NOMO-1 treated with DMSO at 0.1 percent for 48 hours (cell line): Measurements from ENCODE around the gene MRPS18B.

Experiments
- DNase-seq: peaks from one replicate; lab custom pipeline; 2025; ENCODE audit not compliant: unreplicated experiment; lab: John Stamatoyannopoulos, UW

Gene MRPS18B

DNA sequence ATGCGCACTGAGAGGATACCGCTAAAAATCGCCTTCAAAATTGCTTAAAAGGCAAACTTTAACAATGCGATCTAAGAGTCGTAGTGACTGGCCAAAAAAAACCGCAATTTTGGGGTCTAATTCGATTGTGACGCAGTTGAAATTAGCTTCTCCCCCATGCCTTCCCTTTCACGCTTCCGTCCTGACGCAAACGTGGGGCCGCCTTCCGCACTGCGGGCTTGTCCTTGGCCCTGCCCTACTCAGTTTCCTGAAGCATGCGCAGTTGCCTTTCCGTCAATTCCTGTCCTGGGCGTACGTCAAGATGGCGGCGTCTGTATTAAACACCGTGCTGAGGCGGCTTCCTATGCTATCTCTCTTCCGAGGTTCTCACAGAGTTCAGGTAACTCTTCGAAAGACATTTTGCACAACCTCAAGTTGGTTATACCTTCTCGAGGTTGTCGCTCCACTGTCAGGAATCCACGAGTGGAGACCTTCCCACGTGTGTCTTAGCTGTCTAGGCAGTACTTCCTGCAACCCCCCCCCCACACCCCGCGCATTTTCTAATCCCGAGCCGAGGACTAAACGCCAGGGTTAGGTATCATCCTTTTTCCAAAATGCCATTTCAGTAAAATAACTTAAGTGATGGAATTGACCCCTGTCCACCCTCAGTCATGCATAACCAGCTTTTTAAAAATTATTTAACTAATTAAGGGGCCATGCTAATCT, at the start of gene MRPS18B:
TSS of gene MRPS18B (plus strand) at position 276 of the 705 bp plus-strand sequence. CDS start at position 302, 26 bp downstream.
- peak; percentile 98 for DNase-seq

- DNase-seq: no peak
Measured at GRCh38 chr6:30568245-30568644, 49.4 kb upstream of the MRPS18B start.

DNA sequence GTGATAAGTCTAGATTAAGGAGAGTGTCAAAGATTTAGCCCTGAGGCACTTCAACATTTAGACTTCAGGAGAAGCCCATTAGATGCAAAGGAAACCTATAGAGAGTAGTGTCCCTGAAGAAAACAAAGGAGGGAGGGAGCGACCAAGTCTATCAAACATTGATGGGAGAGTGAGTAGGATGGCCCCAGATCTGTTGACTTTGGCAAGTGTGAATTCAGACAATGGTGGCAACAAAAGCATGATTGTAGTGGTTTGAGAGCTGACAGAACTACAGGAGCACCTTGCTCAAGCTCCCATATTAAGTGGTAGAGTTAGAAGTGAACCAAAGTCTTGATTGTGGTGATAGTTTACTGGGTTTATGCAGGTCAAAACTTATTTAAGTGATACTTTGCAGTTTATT, 47.4 kb upstream of the MRPS18B start:
- no peak for DNase-seq

DNA sequence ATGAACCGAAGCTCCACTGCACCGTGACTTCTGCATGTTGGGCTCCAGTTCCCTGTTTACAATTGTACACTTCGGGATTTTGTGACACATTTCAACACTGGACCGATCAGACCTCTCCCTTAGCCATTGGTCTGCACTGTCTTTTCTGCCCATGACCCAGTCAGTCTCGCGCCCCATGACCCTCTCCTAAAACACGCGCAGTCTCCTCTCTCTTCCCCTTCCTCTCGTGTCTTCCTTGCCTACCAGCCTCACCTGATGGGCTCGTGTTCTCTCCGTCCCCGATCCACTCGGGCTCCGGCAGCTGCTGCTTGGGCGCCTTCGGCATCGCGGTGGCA, 46.9 kb upstream of the MRPS18B start:
- DNase-seq: peak; percentile 48

DNA sequence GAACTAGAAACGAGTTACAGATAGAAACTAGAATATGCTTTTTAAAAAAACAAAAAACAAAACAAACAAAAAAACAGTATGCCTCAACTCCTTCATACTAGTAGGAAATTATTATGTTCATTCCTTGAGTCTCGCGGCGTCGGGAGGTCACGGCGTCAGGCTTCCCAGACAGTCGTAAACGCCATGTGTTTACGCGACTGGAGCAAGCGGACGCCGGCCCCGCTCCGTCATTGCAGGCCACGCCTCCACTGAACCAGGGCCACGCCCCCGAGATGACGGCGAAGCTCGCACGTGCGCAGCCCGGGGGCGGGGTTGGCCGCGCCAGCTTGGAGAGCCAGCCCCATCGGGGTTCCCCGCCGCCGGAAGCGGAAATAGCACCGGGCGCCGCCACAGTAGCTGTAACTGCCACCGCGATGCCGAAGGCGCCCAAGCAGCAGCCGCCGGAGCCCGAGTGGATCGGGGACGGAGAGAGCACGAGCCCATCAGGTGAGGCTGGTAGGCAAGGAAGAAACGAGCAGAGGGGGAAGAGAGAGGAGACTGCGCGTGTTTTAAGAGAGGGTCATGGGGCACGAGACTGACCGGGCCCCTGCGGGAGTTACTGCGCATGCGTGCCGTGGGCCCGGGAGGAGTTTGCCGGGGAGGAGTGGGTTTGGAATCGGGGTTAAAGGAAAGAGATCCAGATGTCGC, 46.4 kb upstream of the MRPS18B start, which contains the start of gene ABCF1:
TSS of gene ABCF1 (plus strand) at position 368 of the 687 bp plus-strand sequence. CDS start at position 414, 46 bp downstream.
- peak; percentile 94 for DNase-seq

DNA sequence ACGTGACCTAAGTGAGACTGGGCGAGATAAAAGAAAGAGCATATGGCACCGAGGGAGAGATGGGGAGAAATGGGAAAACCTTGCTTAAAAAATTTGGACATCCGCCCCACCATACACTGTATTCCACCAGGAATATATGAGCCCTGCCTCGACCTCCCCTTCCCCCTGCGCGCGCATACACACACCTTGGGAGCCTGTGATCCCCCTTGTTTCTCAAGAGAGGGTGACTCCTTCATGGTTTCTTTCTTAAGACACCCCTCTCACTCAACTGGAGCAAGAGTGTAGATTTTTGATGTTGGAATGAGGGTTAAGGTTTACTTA, 45.9 kb upstream of the MRPS18B start:
- no peak for DNase-seq

DNA sequence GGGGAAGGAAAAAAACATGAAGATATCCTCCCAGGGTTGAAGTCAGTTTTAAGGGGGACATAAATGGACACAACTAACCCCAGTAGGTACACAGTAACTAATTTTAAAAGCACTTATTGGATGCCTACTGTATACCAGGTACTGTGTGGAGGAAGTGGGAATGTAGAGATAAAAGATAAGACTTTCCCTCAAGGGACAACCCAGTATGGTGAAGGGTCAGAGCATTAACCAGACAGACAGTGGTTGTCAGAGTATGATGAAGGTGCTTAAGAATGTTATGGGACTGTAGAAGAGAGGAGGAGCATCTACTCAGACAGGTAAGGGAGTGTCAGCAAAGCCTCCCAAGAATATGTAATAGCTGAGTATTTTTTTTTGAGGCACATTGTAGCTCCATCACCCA, 45.5 kb upstream of the MRPS18B start:
- no peak for DNase-seq

GRCh38 chr6:30573113-30573512, 44.5 kb upstream of the MRPS18B start:
- no peak for DNase-seq

DNA sequence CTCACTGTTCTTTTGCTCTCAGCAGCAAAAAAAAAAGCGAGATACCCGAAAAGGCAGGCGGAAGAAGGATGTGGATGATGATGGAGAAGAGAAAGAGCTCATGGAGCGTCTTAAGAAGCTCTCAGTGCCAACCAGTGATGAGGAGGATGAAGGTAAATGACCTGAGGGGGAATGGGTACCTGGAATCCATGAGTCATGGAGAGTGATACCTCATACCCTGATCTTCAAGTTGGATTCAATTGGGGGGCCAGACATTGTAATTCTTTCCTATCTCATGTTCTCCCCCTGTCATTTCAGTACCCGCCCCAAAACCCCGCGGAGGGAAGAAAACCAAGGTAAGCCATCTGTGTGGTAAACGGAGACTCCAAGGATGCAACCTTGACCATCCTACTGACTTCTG, 39.6 kb upstream of the MRPS18B start:
- no peak for DNase-seq

GRCh38 chr6:30583921-30584320, 33.7 kb upstream of the MRPS18B start:
- no peak for DNase-seq

GRCh38 chr6:30589754-30590358, 27.8 kb upstream of the MRPS18B start:
- DNase-seq: no peak

GRCh38 chr6:30590509-30590908, 27.1 kb upstream of the MRPS18B start:
- DNase-seq: no peak

GRCh38 chr6:30591008-30591407, 26.6 kb upstream of the MRPS18B start:
- DNase-seq: no peak

- no peak for DNase-seq
Measured at GRCh38 chr6:30592287-30592686, 25.4 kb upstream of the MRPS18B start.

DNA sequence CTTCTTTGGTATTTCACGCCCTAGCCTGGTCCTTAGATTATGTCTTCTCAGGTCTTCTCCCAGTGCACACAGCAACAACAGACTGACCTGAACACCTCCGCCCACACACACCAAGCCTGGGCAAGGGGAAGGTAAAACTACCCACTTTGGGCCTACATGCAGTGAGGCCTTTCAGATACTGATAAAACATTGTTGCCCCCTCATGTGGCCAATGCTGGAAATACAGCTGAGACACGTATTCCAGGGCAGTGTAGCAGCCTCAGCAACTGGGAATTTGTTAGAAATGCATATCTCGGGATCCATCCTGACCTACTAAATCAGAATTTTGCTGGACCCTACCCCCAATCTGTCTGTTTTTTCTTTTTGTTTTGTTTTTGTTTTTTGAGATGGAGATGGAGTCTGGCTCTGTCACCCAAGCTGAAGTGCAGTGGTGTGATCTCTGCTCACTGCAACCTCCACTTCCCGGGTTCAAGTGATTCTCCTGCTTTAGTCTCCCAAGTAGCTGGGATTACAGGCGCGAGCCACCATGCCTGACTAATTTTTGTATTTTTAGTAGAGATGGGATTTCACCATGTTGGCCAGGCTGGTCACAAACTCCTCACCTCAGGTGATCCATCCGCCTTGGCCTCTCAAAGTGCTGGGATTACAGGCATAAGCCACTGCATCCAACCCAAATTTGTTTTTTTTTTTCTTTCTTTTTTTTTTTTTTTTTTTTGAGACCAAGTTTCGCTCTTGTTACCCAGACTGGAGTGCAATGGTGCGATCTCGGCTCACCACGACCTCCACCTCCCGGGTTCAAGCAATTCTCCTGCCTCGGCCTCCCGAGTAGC, 20.1 kb upstream of the MRPS18B start:
- DNase-seq: peak; percentile 41

DNA sequence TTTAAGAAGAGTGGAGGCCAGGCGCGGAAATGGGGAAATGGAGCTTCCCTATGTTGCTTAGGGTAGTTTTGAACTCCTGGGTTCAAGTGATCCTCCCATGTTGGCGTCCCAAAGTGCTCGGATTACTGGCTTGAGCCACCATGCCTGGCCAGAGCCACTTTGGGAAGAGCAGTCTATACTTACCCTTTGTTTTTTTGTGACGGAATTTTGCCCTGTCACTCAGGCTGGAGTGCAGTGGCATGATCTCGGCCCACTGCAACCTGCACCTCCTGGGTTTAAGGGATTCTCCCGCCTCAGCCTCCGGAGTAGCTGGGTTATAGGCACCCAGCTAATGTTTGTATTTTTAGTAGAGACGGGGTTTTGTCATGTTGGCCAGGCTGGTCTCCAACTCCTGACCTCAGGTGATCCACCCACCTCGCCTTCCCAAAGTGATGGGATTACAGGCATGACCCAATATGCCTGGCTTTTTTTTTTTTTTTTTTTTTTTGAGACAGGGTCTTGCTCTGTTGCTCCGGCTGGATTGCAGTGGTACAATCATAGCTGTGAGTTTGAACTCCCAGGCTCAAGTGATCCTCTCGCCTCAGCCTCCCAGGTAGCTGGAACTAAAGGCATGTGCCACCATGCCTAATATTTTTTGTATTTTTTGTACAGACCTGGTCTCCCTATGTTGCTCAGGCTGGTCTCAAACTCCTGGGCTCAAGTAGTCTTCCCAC, 18.6 kb upstream of the MRPS18B start:
- no peak for DNase-seq

DNA sequence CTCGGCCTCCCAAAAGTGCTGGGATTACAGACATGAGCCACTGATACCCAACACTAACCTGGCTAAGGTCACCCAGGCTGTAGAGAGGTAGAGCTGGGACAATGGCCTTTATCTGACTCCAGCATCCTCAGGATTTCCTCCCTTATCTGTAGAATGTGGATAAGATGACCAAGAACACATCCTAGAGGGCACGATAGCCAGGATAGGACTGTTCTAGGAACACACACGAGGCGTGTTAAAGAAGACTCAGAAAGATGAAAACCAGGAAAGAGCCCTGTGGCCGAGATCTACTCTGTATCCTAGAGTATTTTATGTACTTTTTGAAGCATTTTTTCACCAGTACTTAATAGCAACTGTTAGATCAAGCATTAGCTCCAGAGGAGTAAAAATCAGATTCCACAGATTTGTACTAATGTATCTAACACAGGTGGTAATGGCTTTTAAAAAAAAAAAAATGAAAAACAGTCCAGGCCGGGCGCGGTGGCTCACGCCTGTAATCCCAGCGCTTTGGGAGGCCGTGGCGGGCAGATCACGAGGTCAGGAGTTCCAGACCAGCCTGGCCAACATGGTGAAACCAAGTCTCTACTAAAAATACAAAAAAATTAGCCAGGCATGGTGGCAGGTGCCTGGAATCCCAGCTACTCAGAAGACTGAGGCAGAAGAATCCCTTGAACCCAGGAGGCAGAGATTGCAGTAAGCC, 17.9 kb upstream of the MRPS18B start:
- DNase-seq: no peak

DNA sequence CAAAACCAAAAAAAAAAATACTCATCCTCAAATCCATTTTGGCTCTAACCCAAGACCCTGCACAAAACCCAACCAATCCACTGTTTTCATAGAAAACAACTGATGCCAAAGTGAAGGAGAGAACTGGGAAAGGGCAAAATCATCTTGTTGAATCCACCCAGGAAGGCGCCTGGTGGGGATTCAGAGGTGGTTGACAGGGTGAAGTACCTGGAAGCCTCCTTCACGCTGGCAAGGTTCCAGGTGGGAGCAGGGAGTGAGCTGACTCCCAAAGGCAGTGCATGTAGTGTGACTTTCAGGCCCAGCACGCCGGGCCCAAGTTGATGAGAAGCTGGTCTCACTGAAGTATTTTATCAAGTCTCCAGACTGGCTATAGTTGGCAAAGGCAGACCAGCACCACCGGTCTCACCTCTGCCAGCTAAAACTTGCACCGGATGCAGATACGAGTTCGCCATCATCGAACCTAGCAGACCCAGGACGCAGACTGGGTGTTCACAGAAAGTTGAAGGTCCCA, 17.1 kb upstream of the MRPS18B start:
- no peak for DNase-seq

- no peak for DNase-seq
Measured at GRCh38 chr6:30601436-30601814, 16.2 kb upstream of the MRPS18B start.
